Measurements from ENCODE around the gene TAB2. TPM values are rescaled to one million over a fixed set of nuclear protein-coding genes. Genes with fewer than 3 reads are reported as not detected.

The TAB2 gene
- total RNA-seq, 4 donors from 2014 or later = 24.1 to 93.6 (median 51.7) TPM

GRCh38 chr6:149392093-149392492 lies 74.6 kb downstream of the TAB2 start:
- DNase-seq = no peak
- TF ChIP-seq CTCF (IDR thresholded peaks at IDR 0.05) (no peak), POLR2A (IDR thresholded peaks at IDR 0.05) (no peak)
- no peak overlapping the region for H3K4me3 ChIP-seq

GRCh38 chr6:149392535-149392934 lies 75.0 kb downstream of the TAB2 start:
- H3K27me3 ChIP-seq = no peaks in the 10 kb centered on the region
- TF ChIP-seq CTCF (IDR thresholded peaks at IDR 0.05) (no peak), POLR2A (IDR thresholded peaks at IDR 0.05) (no peak)
- no peaks in the 10 kb centered on the region for H3K9me3 ChIP-seq
- DNase-seq = no peak
- H3K27ac ChIP-seq = no peak overlapping the region
- no peaks in the 10 kb centered on the region for H3K4me1 ChIP-seq
- intact Hi-C loops (cut with DNase I; ENCODE audit: low total_unique reads) = no loop called here
- no peaks in the 10 kb centered on the region for H3K36me3 ChIP-seq
- H3K4me3 ChIP-seq = no peak overlapping the region

More at GRCh38 chr6:149392093-149392492, 74.6 kb downstream of the TAB2 start:
- H3K4me1 ChIP-seq = no peaks in the 10 kb centered on the region
- H3K27ac ChIP-seq = no peak overlapping the region
- H3K27me3 ChIP-seq = no peaks in the 10 kb centered on the region
- no peaks in the 10 kb centered on the region for H3K36me3 ChIP-seq
- intact Hi-C loops (cut with DNase I; ENCODE audit: low total_unique reads) = no loop called here
- no peaks in the 10 kb centered on the region for H3K9me3 ChIP-seq

GRCh38 chr6:149393002-149393679 lies 75.6 kb downstream of the TAB2 start:
- no peaks in the 10 kb centered on the region for H3K9me3 ChIP-seq
- TF ChIP-seq POLR2A (IDR thresholded peaks at IDR 0.05) (no peak), CTCF (IDR thresholded peaks at IDR 0.05) (no peak)
- no peak for DNase-seq
- intact Hi-C loops (cut with DNase I; ENCODE audit: low total_unique reads) = no loop called here
- H3K27ac ChIP-seq = no peak overlapping the region
- no peaks in the 10 kb centered on the region for H3K27me3 ChIP-seq
- H3K4me3 ChIP-seq = no peak overlapping the region
- no peaks in the 10 kb centered on the region for H3K4me1 ChIP-seq
- no peaks in the 10 kb centered on the region for H3K36me3 ChIP-seq

- no peak for DNase-seq
- Histone ChIP-seq H3K4me3 (no peak overlapping the region), H3K9me3 (no peaks in the 10 kb centered on the region), H3K4me1 (no peaks in the 10 kb centered on the region), H3K27ac (no peak overlapping the region), H3K36me3 (no peaks in the 10 kb centered on the region), H3K27me3 (no peaks in the 10 kb centered on the region)
- TF ChIP-seq CTCF (IDR thresholded peaks at IDR 0.05) (no peak), POLR2A (IDR thresholded peaks at IDR 0.05) (no peak)
- intact Hi-C loops (cut with DNase I; ENCODE audit: low total_unique reads) = no loop called here
These were observed 77.7 kb downstream of the TAB2 start for GRCh38 chr6:149395185-149395584.

- no peak for TF ChIP-seq CTCF (IDR thresholded peaks at IDR 0.05)
- no peak for TF ChIP-seq POLR2A (IDR thresholded peaks at IDR 0.05)
- no peaks in the 10 kb centered on the region for H3K27me3 ChIP-seq
- H3K27ac ChIP-seq = no peak overlapping the region
- no peaks in the 10 kb centered on the region for H3K36me3 ChIP-seq
- no peaks in the 10 kb centered on the region for H3K4me1 ChIP-seq
- intact Hi-C loops (cut with DNase I; ENCODE audit: low total_unique reads) = no loop called here
- no peak overlapping the region for H3K4me3 ChIP-seq
- H3K9me3 ChIP-seq = no peaks in the 10 kb centered on the region
- no peak for DNase-seq
These were observed 79.9 kb downstream of the TAB2 start for GRCh38 chr6:149397384-149397783.

Data from uterus (tissue), 4 donors.